Common myeloid progenitor, CD34-positive (primary cell): ENCODE measurements around the gene HDAC4.
A peak's percentile ranks its signal among the peaks of the same experiment; 100 is the strongest.

Source experiments
- CTCF ChIA-PET: fragments of 350-600 bp; sonication (Branson Sonifier 250); formaldehyde crosslinking; loops from one replicate; lab custom pipeline; 2021; ENCODE audit warnings: antibody characterized with exemption; lab: Charles Lee
- POLR2A ChIA-PET: fragments of 350-600 bp; sonication (Branson Sonifier 250); formaldehyde crosslinking; loops from one replicate; lab custom pipeline; 2021; ENCODE audit warnings: antibody characterized with exemption; lab: Charles Lee
- DNase-seq, 3 donors: peaks; one replicate each; pipeline versions ENCODE4 v3.0.0 to v3.0.0-alpha.2; 2013
- H3K27ac ChIP-seq, 2 experiments: 1 replicate in 1 of 2; 2 replicates in 1 of 2; pipeline ENCODE4 v1.7.0; 2013; ENCODE audit warnings: inconsistent platforms in 2 of 2, low read length in 2 of 2, mild to moderate bottlenecking in 2 of 2, low read depth in 1 of 2, moderate library complexity in 1 of 2; ENCODE audit not compliant: severe bottlenecking in 2 of 2, insufficient read depth in 1 of 2, poor library complexity in 1 of 2
- H3K27me3 ChIP-seq, 5 experiments: replicated peaks in 2 of 5; 1 replicate in 3 of 5; 2 replicates in 2 of 5; pipeline versions ENCODE4 v1.6.1 to v1.7.0; 2013; ENCODE audit warnings: low read length in 4 of 5, mild to moderate bottlenecking in 2 of 5, moderate library complexity in 2 of 5, inconsistent platforms in 1 of 5; ENCODE audit not compliant: insufficient read depth in 5 of 5, control insufficient read depth in 4 of 5
- H3K36me3 ChIP-seq, 4 experiments: 1 replicate in 2 of 4; 2 replicates in 2 of 4; pipeline versions ENCODE4 v1.6.1 to v1.7.0; 2013; ENCODE audit warnings: low read length in 3 of 4, control low read depth in 1 of 4, mild to moderate bottlenecking in 1 of 4; ENCODE audit not compliant: control insufficient read depth in 4 of 4, insufficient read depth in 4 of 4
- H3K4me1 ChIP-seq, 4 experiments: 1 replicate in 3 of 4; 2 replicates in 1 of 4; pipeline versions ENCODE4 v1.6.1 to v1.7.1; 2013; ENCODE audit warnings: low read length in 3 of 4, mild to moderate bottlenecking in 3 of 4, control low read depth in 1 of 4, inconsistent platforms in 1 of 4, moderate library complexity in 1 of 4; ENCODE audit not compliant: control insufficient read depth in 4 of 4, insufficient read depth in 4 of 4; ENCODE audit errors: control extremely low read depth in 1 of 4
- H3K4me3 ChIP-seq, 7 experiments: 1 replicate in 4 of 7; 2 replicates in 3 of 7; pipeline versions ENCODE4 v1.5.1 to v1.7.0; 2013; ENCODE audit warnings: mild to moderate bottlenecking in 7 of 7, low read length in 6 of 7, moderate library complexity in 6 of 7, inconsistent platforms in 2 of 7, low read depth in 2 of 7, control low read depth in 1 of 7; ENCODE audit not compliant: insufficient read depth in 4 of 7, control insufficient read depth in 1 of 7; ENCODE audit errors: extremely low read depth in 1 of 7
- H3K9me3 ChIP-seq, 5 experiments: 1 replicate in 4 of 5; 2 replicates in 1 of 5; pipeline versions ENCODE4 v1.6.1 to v1.7.1; 2013; ENCODE audit warnings: low read length in 4 of 5, mild to moderate bottlenecking in 2 of 5, inconsistent platforms in 1 of 5, low read depth in 1 of 5, moderate library complexity in 1 of 5; ENCODE audit not compliant: control insufficient read depth in 4 of 5, insufficient read depth in 2 of 5; ENCODE audit errors: control extremely low read depth in 1 of 5
- WGBS: methylation state at CpG from one replicate; pipeline ENCODE4 v1.1.5; 2013; ENCODE audit not compliant: insufficient coverage; 5-methylcytosine and 5-hydroxymethylcytosine counted together

Gene HDAC4

GRCh38 chr2:239324456-239324855, 76.4 kb downstream of the HDAC4 start:
- no peak for DNase-seq
- Histone ChIP-seq H3K27me3 (no peaks in the 10 kb centered on the region), H3K4me3 (no peak overlapping the region), H3K36me3 (peaks cover 0 to 3% (median under 1%) of the 10 kb centered on the region in 4 experiments), H3K9me3 (peaks cover 0 to 1% (median 0%) of the 10 kb centered on the region in 5 experiments), H3K4me1 (peaks cover 0 to 16% (median 10%) of the 10 kb centered on the region in 4 experiments), H3K27ac (no peak overlapping the region)
- CTCF ChIA-PET: no interaction called here
- POLR2A ChIA-PET: no interaction called here
- 91% methylated on average over 14 of the region's 14 CpGs for WGBS

DNA sequence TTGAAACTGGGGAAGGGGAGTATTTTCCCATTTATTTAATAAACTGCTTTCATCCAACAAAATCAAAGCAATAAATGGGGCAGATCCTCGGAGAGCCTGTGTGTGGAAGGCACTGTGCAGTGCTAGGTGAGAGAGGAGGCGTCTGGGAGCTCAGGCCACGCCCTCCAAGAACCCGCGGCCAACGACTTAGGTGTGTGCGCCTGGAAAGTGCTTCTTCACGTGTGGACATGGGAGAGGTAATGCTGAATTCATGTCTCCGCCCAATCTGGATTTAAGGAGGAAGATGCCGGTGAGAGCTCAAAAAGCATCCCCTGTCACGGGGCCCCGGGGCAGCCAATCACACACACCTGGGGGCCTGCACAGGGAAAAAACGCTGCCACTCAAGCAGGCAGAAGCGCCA, 77.4 kb downstream of the HDAC4 start:
- Histone ChIP-seq H3K9me3 (peaks cover 0 to 1% (median 0%) of the 10 kb centered on the region in 5 experiments), H3K4me1 (peaks cover 0 to 18% (median 10%) of the 10 kb centered on the region in 4 experiments), H3K36me3 (peaks cover 0 to 3% (median 1%) of the 10 kb centered on the region in 4 experiments), H3K27me3 (no peaks in the 10 kb centered on the region), H3K4me3 (no peak overlapping the region), H3K27ac (no peak overlapping the region)
- CTCF ChIA-PET: interaction anchor here (1.1 to 1.4 kb wide), 2 partner anchors 8 to 30 kb away, joined by 3 to 5 read pairs; no protein-coding TSS in a partner anchor
- DNase-seq: no peak
- 95% methylated on average over 12 of the region's 14 CpGs for WGBS
- POLR2A ChIA-PET: no interaction called here

GRCh38 chr2:239322416-239323086, 78.3 kb downstream of the HDAC4 start:
- H3K27me3 ChIP-seq: no peaks in the 10 kb centered on the region
- CTCF ChIA-PET: interaction anchor here (1.0 to 1.4 kb wide), 3 partner anchors 9 to 30 kb away, joined by 3 to 5 read pairs (median 3); no protein-coding TSS in a partner anchor
- H3K9me3 ChIP-seq: peaks cover 0 to 1% (median 0%) of the 10 kb centered on the region in 5 experiments
- peaks cover 0 to 14% (median 9%) of the 10 kb centered on the region in 4 experiments for H3K4me1 ChIP-seq
- 96% methylated on average over 9 of the region's 14 CpGs for WGBS
- peaks cover 0 to 7% (median 4%) of the 10 kb centered on the region in 4 experiments for H3K36me3 ChIP-seq
- DNase-seq: no peak
- POLR2A ChIA-PET: no interaction called here
- no peak overlapping the region for H3K27ac ChIP-seq
- no peak overlapping the region for H3K4me3 ChIP-seq

- 100% methylated on average over 7 of the region's 9 CpGs for WGBS
- POLR2A ChIA-PET: no interaction called here
- Histone ChIP-seq H3K27me3 (no peaks in the 10 kb centered on the region), H3K4me3 (no peak overlapping the region), H3K4me1 (peaks cover 0 to 7% (median 4%) of the 10 kb centered on the region in 4 experiments), H3K27ac (no peak overlapping the region), H3K36me3 (peaks cover 0 to 7% (median 4%) of the 10 kb centered on the region in 4 experiments), H3K9me3 (peaks cover 0 to 1% (median 0%) of the 10 kb centered on the region in 5 experiments)
- CTCF ChIA-PET: interaction anchor here (1.0 to 1.4 kb wide), 2 partner anchors 14 to 29 kb away, joined by 3 read pairs; no protein-coding TSS in a partner anchor
- DNase-seq: peak in 1 of 3 donors; percentile 15
These were observed 79.0 kb downstream of the HDAC4 start for GRCh38 chr2:239321596-239322415.

DNA sequence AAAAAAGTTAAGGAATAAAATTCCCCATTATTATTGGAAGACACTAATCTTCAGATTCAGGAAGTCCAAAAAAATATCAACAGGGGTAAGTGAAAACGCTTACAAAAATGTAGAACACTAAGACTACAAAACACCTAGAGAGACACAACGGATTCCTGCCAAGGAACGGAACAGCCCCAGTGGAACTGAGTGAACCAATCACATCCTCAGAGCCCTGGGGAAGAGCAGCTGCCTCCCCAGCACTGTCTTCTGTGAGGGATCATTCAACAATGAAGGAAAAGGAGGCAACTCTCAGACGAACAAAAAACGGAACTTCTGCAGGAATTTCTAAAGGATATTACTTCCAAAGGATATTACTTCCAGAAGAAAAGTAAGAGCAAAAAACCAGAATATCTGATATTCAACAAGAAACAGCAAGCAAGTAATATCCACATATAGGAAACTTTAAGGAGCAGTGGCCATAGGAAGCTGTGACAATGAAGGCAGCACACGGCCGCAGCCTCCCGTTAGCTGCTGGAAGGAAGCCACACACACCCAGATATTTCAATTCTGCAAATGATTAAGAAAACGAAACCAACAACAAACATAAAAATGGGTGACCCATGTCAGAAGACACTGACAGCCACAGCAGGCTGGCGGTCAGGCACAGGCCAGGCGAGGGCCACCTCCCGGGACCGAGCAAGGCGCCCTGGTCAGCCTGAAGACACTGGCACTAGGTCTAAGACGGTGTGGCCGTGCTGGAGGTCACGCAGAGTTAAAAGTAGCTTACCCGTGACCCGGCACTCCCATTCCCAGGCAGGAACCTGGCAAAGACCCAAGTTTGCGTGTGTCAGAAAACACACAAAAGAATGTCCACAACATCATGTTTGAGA, 81.8 kb downstream of the HDAC4 start:
- 64% methylated on average over 12 of the region's 20 CpGs for WGBS
- DNase-seq: peak; percentile 5 to 37 (median 27)
- Histone ChIP-seq H3K27ac (peak overlapping the region in 1 of 2 experiments; percentile 22), H3K36me3 (peaks cover 5 to 15% (median 10%) of the 10 kb centered on the region in 4 experiments), H3K9me3 (peaks cover 2 to 17% (median 12%) of the 10 kb centered on the region in 5 experiments), H3K4me1 (peaks cover 0 to 7% (median 2%) of the 10 kb centered on the region in 4 experiments), H3K4me3 (peak overlapping the region in 5 of 7 experiments; percentile 1 to 70 (median 35)), H3K27me3 (no peaks in the 10 kb centered on the region)
- CTCF ChIA-PET: interaction anchor here (0.7 kb wide), 1 partner anchor 18 kb away, joined by 3 read pairs; no protein-coding TSS in a partner anchor
- POLR2A ChIA-PET: no interaction called here

DNA sequence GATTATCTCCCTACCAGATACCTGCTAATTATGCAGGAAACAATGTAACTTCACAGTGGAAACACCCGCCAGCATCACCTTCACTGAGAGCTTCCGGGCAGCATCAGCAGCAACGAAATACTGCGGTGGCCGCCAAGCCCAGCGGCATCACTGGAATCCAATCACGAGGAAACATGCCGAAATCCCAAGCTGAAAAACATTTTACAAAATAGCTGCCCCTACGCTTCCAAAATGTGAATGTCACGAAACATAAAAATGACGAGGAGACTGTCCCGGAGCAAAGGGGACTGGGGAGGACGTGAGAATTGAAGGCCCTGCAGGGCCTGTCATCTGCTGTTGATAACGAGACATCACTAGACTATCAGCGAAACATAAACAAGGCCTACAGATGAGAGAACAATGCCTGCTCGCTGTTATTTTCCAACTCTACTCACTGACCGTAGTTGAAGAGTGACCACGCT, 82.6 kb downstream of the HDAC4 start:
- DNase-seq: no peak

More for the DNA sequence above, 82.6 kb downstream of the HDAC4 start:
- H3K4me1 ChIP-seq: peaks cover 0 to 7% (median 2%) of the 10 kb centered on the region in 4 experiments
- CTCF ChIA-PET: no interaction called here
- peaks cover 2 to 17% (median 12%) of the 10 kb centered on the region in 5 experiments for H3K9me3 ChIP-seq
- H3K36me3 ChIP-seq: peaks cover 5 to 15% (median 10%) of the 10 kb centered on the region in 4 experiments
- 98% methylated on average over 13 of the region's 18 CpGs for WGBS
- H3K27ac ChIP-seq: peak overlapping the region in 1 of 2 experiments; percentile 6
- POLR2A ChIA-PET: no interaction called here
- H3K27me3 ChIP-seq: no peaks in the 10 kb centered on the region
- no peak overlapping the region for H3K4me3 ChIP-seq
